Ovary (tissue), 9 donors: ENCODE measurements around the gene OR10H1. TPM values are rescaled to one million over a fixed set of nuclear protein-coding genes. Genes with fewer than 3 reads are reported as not detected.
"Not testable (repeated sequence)": the region's sequence is repeated elsewhere in the genome, so short reads cannot be mapped to it uniquely, and the experiment has no call there.

Source experiments
- DNase-seq, 5 donors: peaks; one replicate each; pipeline ENCODE4 v3.0.0-alpha.2; 2019 to 2020
- H3K27ac ChIP-seq, 2 donors: fragments of 200-600 bp; one replicate each; pipeline versions ENCODE4 v1.5.1 to v1.8.0; 2019 to 2022
- H3K27me3 ChIP-seq: fragments of 200-600 bp; one replicate; pipeline ENCODE4 v1.8.0; 2022
- H3K36me3 ChIP-seq: fragments of 200-600 bp; sonication (generic); one replicate; pipeline ENCODE4 v1.5.1; 2019
- H3K4me1 ChIP-seq: one replicate; pipeline ENCODE4 v1.8.1; 2013; ENCODE audit warnings: mild to moderate bottlenecking, moderate library complexity; ENCODE audit not compliant: insufficient read depth
- H3K4me3 ChIP-seq: fragments of 200-600 bp; sonication (generic); one replicate; pipeline ENCODE4 v1.5.1; 2017
- H3K9me3 ChIP-seq, 2 donors: fragments of 200-600 bp in 1 of 2; sonication (generic) in 1 of 2; one replicate each; pipeline versions ENCODE4 v1.5.1 to v1.8.1; 2013 to 2019; ENCODE audit warnings: mild to moderate bottlenecking in 1 of 2, moderate library complexity in 1 of 2
- EP300 ChIP-seq: sonication (generic); formaldehyde crosslinking; IDR thresholded peaks from one replicate; pipeline ENCODE4 v1.6.1; 2017; ENCODE audit warnings: antibody characterized with exemption
- POLR2A ChIP-seq: fragments of 450-650 bp; IDR thresholded peaks from one replicate; pipeline ENCODE4 v1.6.1; 2017; ENCODE audit warnings: antibody characterized with exemption, mild to moderate bottlenecking, moderate library complexity
- WGBS, 3 donors: extraction: QIAGEN DNeasy Blood & Tissue Kit in 1 of 3; methylation state at CpG; one replicate each; pipeline versions ENCODE4 v1.1.5 to v1.1.7; 2013 to 2017; 5-methylcytosine and 5-hydroxymethylcytosine counted together
- intact Hi-C, 4 donors: fragments of 100-400 bp; cut with DNase I; formaldehyde crosslinking; loops; one replicate each; pipeline versions ENCODE4 v1.11.0 to v1.15.1; 2022 to 2023
- polyA plus RNA-seq, 2 donors: library from polyadenylated mRNA; stranded (reverse); fragments of 200-250 nt in 1 of 2; fragments of 350-450 nt in 1 of 2; fragmentation: Illumina TruSeq in 1 of 2; extraction: RNeasy Lipid Tissue Mini Kit (QIAGEN cat#74804) in 1 of 2; gene quantifications; one replicate each; pipeline ENCODE4 v1.2.3, GENCODE V29; 2013 to 2014
- total RNA-seq, 7 donors: library from RNA; depleted of rRNA in 2 of 7; stranded (reverse); fragments of >200 nt in 2 of 7; fragmentation: NEBNext Ultra II Directional in 3 of 7; extraction: Animal tissue kit (Norgen Biotek cat#: 25700) in 3 of 7; gene quantifications; one replicate each; pipeline versions ENCODE4 v1.1.0 to v1.2.4, GENCODE V29; 2016 to 2023
- TF ChIP-seq, protein P1 (sequence below), 3 donors: fragments of 450-650 bp in 2 of 3; fragments of 200-600 bp in 1 of 3; IDR thresholded peaks; one replicate each; pipeline versions ENCODE4 v1.5.1 to v1.8.0; 2016 to 2022; ENCODE audit warnings: antibody characterized with exemption in 3 of 3, mild to moderate bottlenecking in 1 of 3
- donor health status: DM: no; HTN: no; CAD: no; lungs with moderate emphysema.
- donor health status: DM: no; HTN: no; CAD: no.
- donor health status: Bipolar disorder and iron deficiency.
- donor health status: DM: yes; HTN: yes; CAD: no.
- donor health status: DM: no; HTN: no; CAD: no.
- donor health status: DM: yes; HTN: yes; CAD: no.

OR10H1 gene
- total and polyA plus RNA-seq, 9 donors, result not detected

DNA sequence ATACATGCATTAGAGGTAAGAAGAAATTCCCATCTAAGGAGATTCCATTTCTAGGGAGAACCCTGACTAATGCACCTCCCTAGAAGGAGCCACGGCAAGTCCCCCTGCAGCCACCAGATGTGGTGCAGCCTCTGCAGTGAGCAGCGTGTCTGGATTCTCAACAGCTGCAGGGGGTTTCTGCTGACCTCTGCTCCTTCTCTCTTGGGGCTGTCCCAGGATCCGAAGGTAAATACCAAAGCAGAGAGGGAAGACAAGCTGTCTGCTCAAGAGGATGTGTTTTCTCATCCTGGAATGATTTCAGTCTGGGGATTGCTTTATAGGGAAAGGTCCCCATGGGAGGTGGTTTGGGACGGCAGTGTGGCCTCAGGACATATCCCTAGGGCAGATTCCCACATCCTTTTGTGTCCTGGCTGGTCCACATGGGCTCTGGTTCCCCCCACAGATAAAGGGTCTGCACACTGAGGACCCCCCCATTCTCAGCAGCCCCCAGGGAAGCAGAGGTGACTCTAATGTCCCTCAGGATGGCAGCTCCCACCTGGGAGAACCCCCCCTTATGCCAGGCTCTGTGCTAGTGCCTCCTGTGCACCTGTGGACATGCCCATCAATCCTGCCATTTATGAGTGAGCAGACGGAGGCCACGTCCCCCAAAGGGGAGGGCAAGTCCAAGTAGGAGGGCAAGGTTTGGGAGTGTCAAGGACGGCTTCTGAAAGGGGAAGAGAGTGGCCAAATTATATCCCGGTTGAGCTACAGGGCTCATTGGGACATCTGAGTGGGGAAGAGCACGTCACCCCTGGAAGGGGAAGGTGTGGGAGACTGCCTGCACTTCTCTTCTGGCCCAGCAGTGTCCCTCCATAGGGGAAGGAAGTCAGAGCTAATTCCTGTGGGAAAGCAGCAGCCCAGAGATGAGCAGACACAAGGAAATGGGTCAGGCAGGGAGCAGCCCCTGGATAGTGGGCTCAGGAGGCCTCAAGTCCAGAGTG lies 38.2 kb downstream of the OR10H1 start:
- WGBS, 3 donors, result 37 to 64% (median 58%) methylated on average over 9 of the region's 9 CpGs
- DNase-seq, result no peak

DNA sequence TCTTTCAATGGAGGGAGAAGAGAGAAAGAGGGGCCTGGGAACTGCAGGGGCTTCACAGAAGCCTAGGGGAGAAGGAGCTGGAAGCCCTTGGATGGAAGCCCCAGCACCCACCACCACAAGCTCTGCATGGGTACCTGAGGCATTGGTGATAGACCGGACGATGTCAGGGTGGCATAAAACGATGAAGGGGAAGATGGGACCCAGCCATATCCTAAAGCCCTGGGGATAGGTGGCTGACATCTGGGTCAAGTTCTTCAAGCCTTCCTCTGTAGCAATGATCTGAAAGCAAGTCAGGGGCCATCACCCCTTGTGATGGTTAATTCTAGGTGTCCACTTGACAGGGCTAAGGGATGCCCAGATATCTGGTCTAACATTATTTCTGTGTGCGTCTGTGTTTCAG lies 39.2 kb downstream of the OR10H1 start:
- Histone ChIP-seq H3K4me3 (no peak overlapping the region), H3K27ac (no peak overlapping the region), H3K4me1 (peaks cover 12% of the 10 kb centered on the region), H3K36me3 (no peaks in the 10 kb centered on the region), H3K9me3 (no peaks in the 10 kb centered on the region), H3K27me3 (no peaks in the 10 kb centered on the region)
- intact Hi-C loops, result no loop called here
- WGBS, 3 donors, result 89 to 94% (median 93%) methylated on average over 4 of the region's 4 CpGs
- TF ChIP-seq EP300 (no peak), POLR2A (no peak)
- TF ChIP-seq, protein P1, sequence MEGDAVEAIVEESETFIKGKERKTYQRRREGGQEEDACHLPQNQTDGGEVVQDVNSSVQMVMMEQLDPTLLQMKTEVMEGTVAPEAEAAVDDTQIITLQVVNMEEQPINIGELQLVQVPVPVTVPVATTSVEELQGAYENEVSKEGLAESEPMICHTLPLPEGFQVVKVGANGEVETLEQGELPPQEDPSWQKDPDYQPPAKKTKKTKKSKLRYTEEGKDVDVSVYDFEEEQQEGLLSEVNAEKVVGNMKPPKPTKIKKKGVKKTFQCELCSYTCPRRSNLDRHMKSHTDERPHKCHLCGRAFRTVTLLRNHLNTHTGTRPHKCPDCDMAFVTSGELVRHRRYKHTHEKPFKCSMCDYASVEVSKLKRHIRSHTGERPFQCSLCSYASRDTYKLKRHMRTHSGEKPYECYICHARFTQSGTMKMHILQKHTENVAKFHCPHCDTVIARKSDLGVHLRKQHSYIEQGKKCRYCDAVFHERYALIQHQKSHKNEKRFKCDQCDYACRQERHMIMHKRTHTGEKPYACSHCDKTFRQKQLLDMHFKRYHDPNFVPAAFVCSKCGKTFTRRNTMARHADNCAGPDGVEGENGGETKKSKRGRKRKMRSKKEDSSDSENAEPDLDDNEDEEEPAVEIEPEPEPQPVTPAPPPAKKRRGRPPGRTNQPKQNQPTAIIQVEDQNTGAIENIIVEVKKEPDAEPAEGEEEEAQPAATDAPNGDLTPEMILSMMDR (IDR thresholded peaks at IDR 0.05), result no peak
- DNase-seq, result no peak

More for the DNA sequence above, 38.2 kb downstream of the OR10H1 start:
- no peak overlapping the region for H3K27ac ChIP-seq
- no peaks in the 10 kb centered on the region for H3K36me3 ChIP-seq
- H3K9me3 ChIP-seq, result no peaks in the 10 kb centered on the region
- TF ChIP-seq POLR2A (no peak), EP300 (no peak)
- TF ChIP-seq, protein P1 (IDR thresholded peaks at IDR 0.05), result no peak
- no peaks in the 10 kb centered on the region for H3K27me3 ChIP-seq
- peaks cover 12% of the 10 kb centered on the region for H3K4me1 ChIP-seq
- intact Hi-C loops, result no loop called here
- H3K4me3 ChIP-seq, result no peak overlapping the region

DNA sequence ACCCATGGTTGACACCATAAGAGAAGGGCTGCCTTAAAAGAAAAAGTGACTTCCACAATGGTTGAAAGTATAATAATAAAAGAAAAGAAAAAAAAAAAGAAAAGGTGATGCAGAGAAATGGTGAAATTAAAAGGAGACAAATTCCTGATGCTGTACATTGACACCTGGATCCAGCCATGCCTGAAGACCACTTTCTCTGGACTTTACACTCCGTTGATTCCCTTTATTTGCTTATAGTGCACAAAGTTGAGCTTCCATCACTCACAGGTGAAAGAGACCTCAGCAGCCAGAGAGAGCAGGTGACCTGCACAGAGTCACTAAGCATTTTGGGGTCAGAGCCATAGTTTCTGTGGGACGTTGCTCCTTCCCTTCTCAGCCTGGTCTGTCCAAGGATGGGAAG lies 40.2 kb downstream of the OR10H1 start:
- DNase-seq, result no peak
- no peak overlapping the region for H3K4me3 ChIP-seq
- intact Hi-C loops, result no loop called here
- peaks cover 6% of the 10 kb centered on the region for H3K4me1 ChIP-seq
- no peaks in the 10 kb centered on the region for H3K36me3 ChIP-seq
- no peaks in the 10 kb centered on the region for H3K27me3 ChIP-seq
- TF ChIP-seq, protein P1 (IDR thresholded peaks at IDR 0.05), result no peak
- TF ChIP-seq POLR2A, result no peak
- no peak for TF ChIP-seq EP300
- WGBS, 3 donors, result 59 to 77% (median 71%) methylated on average over 2 of the region's 2 CpGs
- H3K27ac ChIP-seq, result no peak overlapping the region
- H3K9me3 ChIP-seq, result no peaks in the 10 kb centered on the region

DNA sequence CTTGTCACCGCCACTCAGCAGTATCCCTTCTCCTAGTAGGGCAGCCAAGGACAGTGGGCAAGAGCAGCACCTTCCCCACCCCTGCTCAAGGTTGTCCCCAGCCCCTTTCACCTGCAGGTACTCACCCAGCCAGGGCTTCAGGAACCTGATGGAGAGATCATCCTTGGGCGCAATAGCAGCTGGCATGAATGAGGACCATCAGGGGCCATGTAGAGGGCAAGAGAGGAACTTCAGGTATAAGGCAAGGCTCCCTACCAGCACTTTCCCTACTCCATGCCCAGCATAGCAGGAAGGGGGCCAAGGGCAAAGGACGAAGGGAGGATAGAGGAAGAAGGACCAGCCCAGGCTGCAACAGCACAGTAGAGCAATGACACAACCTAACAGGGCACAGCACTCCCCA lies 41.3 kb downstream of the OR10H1 start:
- 60 to 82% (median 75%) methylated on average over 3 of the region's 3 CpGs for WGBS, 3 donors
- H3K27ac ChIP-seq, intact Hi-C loops, DNase-seq, H3K4me3 ChIP-seq, H3K27me3 ChIP-seq, H3K9me3 ChIP-seq, H3K4me1 ChIP-seq, H3K36me3 ChIP-seq: not testable (repeated sequence)

DNA sequence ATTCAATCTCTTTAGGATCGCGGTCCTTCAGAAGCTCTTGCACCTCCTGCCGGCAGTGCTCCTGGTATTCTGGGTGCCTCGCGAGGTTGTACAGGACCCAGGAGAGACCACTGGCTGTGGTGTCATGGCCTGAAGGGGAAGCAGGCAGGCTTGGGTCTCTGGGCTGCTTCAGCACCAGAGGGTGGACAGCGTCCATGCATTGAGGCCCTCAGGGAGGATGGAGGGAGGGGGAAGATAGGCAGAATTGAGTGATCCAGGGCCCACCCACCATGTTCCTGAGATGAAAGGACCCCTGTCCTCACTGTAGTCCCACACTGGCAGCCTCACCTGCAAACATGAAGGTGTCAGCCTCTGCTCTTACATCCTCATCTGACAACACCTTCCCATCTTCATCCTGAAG lies 45.9 kb downstream of the OR10H1 start:
- H3K36me3 ChIP-seq, result no peaks in the 10 kb centered on the region
- H3K4me1 ChIP-seq, result no peaks in the 10 kb centered on the region
- TF ChIP-seq EP300 (no peak), POLR2A (no peak)
- TF ChIP-seq, protein P1 (IDR thresholded peaks at IDR 0.05), result no peak
- 24 to 64% (median 38%) methylated on average over 6 of the region's 6 CpGs for WGBS, 3 donors
- H3K9me3 ChIP-seq, result no peaks in the 10 kb centered on the region
- DNase-seq, result no peak
- intact Hi-C loops, result no loop called here
- H3K27me3 ChIP-seq, result no peaks in the 10 kb centered on the region
- H3K4me3 ChIP-seq, result no peak overlapping the region
- H3K27ac ChIP-seq, result no peak overlapping the region
